Activated CD8-positive, alpha-beta T cell treated with anti-CD3 and anti-CD28 coated beads for 36 hours (primary cell): ENCODE results near the gene CCDC28A. TPM values are rescaled to one million over a fixed set of nuclear protein-coding genes. Genes with fewer than 3 reads are reported as not detected.

Experiments used
- ATAC-seq: fragments of 200-7000 bp; cut with Tn5 transposase; one replicate; pipeline ENCODE4 v1.10.0; 2021; ENCODE audit warnings: mild to moderate bottlenecking, moderate library complexity
- CTCF ChIA-PET: fragments of 350-600 bp; sonication (Branson Sonifier 250); formaldehyde crosslinking; loops from one replicate; lab custom pipeline; 2021; ENCODE audit warnings: antibody characterized with exemption; lab: Charles Lee
- POLR2A ChIA-PET: fragments of 350-600 bp; sonication (Branson Sonifier 250); formaldehyde crosslinking; loops from one replicate; lab custom pipeline; 2021; ENCODE audit warnings: antibody characterized with exemption; lab: Charles Lee
- DNase-seq: peaks from one replicate; pipeline ENCODE4 v3.0.0-alpha.2; 2020
- H3K27ac Mint-ChIP-seq: one replicate; pipeline ENCODE4 v1.8.0; 2021; ENCODE audit warnings: mild to moderate bottlenecking, mixed read lengths
- H3K27me3 Mint-ChIP-seq: one replicate; pipeline ENCODE4 v1.8.0; 2021; ENCODE audit warnings: mixed read lengths
- H3K36me3 Mint-ChIP-seq: one replicate; pipeline ENCODE4 v1.8.0; 2021; ENCODE audit warnings: low read depth, mixed read lengths
- H3K4me1 Mint-ChIP-seq: one replicate; pipeline ENCODE4 v1.8.0; 2021; ENCODE audit warnings: low read depth, mixed read lengths
- H3K4me3 Mint-ChIP-seq: one replicate; pipeline ENCODE4 v1.8.0; 2021; ENCODE audit warnings: mild to moderate bottlenecking, moderate library complexity, mixed read lengths
- H3K9me3 Mint-ChIP-seq: one replicate; pipeline ENCODE4 v1.8.0; 2021; ENCODE audit warnings: mixed read lengths
- intact Hi-C: fragments of 100-400 bp; cut with micrococcal nuclease; formaldehyde crosslinking; loops from one replicate; pipeline ENCODE4 v1.10.0; 2022
- total RNA-seq, 2 experiments: library from RNA; stranded (reverse); gene quantifications; one replicate each; pipeline ENCODE4 v1.2.3, GENCODE V29; 2021
- TF ChIP-seq, protein P1 (sequence below): fragments of 200-600 bp; IDR thresholded peaks from one replicate; pipeline ENCODE4 v1.8.0; 2022; ENCODE audit warnings: antibody characterized with exemption, mild to moderate bottlenecking

CCDC28A gene
- total RNA-seq, 2 experiments from 2014 or later: 15.0 to 15.7 TPM

GRCh38 chr6:138806889-138807288 is 33.3 kb downstream of the CCDC28A start:
- Mint-ChIP-seq H3K4me1 (no peaks in the 10 kb centered on the region), H3K27ac (no peak overlapping the region), H3K27me3 (peaks cover 4% of the 10 kb centered on the region), H3K9me3 (no peaks in the 10 kb centered on the region), H3K4me3 (no peak overlapping the region), H3K36me3 (no peaks in the 10 kb centered on the region)
- ChIA-PET CTCF (interaction anchor here (1.3 kb wide), 1 partner anchor 11 kb away, joined by 3 read pairs; the partner anchor contains the start of gene ECT2L), POLR2A (interaction anchor here (1.0 kb wide), 1 partner anchor 237 kb away, joined by 3 read pairs; no protein-coding TSS in a partner anchor)
- intact Hi-C loops: no loop called here
- ATAC-seq: no peak
- DNase-seq: no peak
- TF ChIP-seq, protein P1, sequence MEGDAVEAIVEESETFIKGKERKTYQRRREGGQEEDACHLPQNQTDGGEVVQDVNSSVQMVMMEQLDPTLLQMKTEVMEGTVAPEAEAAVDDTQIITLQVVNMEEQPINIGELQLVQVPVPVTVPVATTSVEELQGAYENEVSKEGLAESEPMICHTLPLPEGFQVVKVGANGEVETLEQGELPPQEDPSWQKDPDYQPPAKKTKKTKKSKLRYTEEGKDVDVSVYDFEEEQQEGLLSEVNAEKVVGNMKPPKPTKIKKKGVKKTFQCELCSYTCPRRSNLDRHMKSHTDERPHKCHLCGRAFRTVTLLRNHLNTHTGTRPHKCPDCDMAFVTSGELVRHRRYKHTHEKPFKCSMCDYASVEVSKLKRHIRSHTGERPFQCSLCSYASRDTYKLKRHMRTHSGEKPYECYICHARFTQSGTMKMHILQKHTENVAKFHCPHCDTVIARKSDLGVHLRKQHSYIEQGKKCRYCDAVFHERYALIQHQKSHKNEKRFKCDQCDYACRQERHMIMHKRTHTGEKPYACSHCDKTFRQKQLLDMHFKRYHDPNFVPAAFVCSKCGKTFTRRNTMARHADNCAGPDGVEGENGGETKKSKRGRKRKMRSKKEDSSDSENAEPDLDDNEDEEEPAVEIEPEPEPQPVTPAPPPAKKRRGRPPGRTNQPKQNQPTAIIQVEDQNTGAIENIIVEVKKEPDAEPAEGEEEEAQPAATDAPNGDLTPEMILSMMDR: no peak

GRCh38 chr6:138809677-138810076 is 36.1 kb downstream of the CCDC28A start:
- TF ChIP-seq, protein P1: no peak
- no peaks in the 10 kb centered on the region for H3K4me1 Mint-ChIP-seq
- POLR2A ChIA-PET: no interaction called here
- H3K27ac Mint-ChIP-seq: no peak overlapping the region
- H3K27me3 Mint-ChIP-seq: peaks cover 6% of the 10 kb centered on the region
- H3K4me3 Mint-ChIP-seq: no peak overlapping the region
- H3K9me3 Mint-ChIP-seq: no peaks in the 10 kb centered on the region
- DNase-seq (no peak), ATAC-seq (no peak)
- intact Hi-C loops: loop anchor here (10.0 kb wide), 1 partner anchor 305 kb away; no protein-coding TSS in a partner anchor
- CTCF ChIA-PET: no interaction called here
- H3K36me3 Mint-ChIP-seq: no peaks in the 10 kb centered on the region

DNA sequence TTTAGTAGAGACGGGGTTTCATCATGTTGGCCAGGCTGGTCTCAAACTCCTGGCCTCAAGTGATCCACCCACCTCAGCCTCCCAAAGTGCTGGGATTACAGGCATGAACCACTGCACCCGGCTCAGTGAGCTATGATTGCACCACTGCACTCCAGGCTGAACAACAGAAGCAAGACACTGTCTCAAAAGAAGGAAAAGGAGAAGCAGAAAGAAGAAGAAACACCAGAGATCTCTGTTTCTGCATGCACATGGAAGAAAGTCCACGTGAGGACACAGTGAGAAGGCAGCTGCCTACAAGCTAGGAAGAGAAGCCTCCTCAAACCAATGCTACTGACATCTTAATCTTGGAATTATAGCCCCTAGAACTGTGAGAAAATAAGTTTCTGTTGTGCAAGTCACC is 38.3 kb downstream of the CCDC28A start:
- no peak overlapping the region for H3K4me3 Mint-ChIP-seq
- intact Hi-C loops: loop anchor here (10.0 kb wide), 1 partner anchor 303 kb away; no protein-coding TSS in a partner anchor
- TF ChIP-seq, protein P1: no peak
- no peak for DNase-seq
- no peak for ATAC-seq
- no peaks in the 10 kb centered on the region for H3K36me3 Mint-ChIP-seq
- peaks cover 6% of the 10 kb centered on the region for H3K27me3 Mint-ChIP-seq
- CTCF ChIA-PET: interaction anchor here (1.3 to 1.7 kb wide), 2 partner anchors 407 to 553 kb away, joined by 3 read pairs; no protein-coding TSS in a partner anchor
- POLR2A ChIA-PET: no interaction called here
- no peaks in the 10 kb centered on the region for H3K9me3 Mint-ChIP-seq
- peaks cover 8% of the 10 kb centered on the region for H3K4me1 Mint-ChIP-seq
- H3K27ac Mint-ChIP-seq: no peak overlapping the region

- POLR2A ChIA-PET: no interaction called here
- intact Hi-C loops: loop anchor here (10.0 kb wide), 1 partner anchor 300 kb away; no protein-coding TSS in a partner anchor
- TF ChIP-seq, protein P1: no peak
- CTCF ChIA-PET: interaction anchor here (0.8 to 3.7 kb wide), 5 partner anchors 48 to 550 kb away, joined by 3 to 21 read pairs (median 6); no protein-coding TSS in a partner anchor
- H3K9me3 Mint-ChIP-seq: no peaks in the 10 kb centered on the region
- H3K27me3 Mint-ChIP-seq: peaks cover 4% of the 10 kb centered on the region
- no peak overlapping the region for H3K4me3 Mint-ChIP-seq
- H3K36me3 Mint-ChIP-seq: no peaks in the 10 kb centered on the region
- no peak for DNase-seq
- no peak overlapping the region for H3K27ac Mint-ChIP-seq
- H3K4me1 Mint-ChIP-seq: peaks cover 27% of the 10 kb centered on the region
- no peak for ATAC-seq
Observed at GRCh38 chr6:138814179-138814834, 40.7 kb downstream of the CCDC28A start.

DNA sequence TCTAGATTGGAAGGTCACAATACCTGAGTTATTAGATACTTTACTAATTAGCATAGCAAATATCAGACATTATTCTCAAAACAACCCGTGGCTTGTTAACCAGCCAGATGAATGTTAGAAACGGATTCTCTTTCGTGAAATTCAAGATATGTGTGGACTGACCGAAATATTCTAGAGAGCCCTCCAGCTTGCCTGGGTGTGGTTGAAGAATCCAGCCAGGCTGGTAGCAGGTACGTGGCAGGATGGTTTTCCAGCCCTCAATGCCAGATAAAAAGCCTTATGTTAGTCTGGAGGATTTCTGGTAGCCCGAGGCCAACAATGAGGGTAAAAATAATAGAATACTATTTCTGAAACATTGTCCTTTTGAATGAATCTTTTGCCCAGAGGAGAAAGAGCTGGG is 41.7 kb downstream of the CCDC28A start:
- no peaks in the 10 kb centered on the region for H3K36me3 Mint-ChIP-seq
- H3K4me1 Mint-ChIP-seq: peaks cover 29% of the 10 kb centered on the region
- POLR2A ChIA-PET: no interaction called here
- TF ChIP-seq, protein P1: no peak
- DNase-seq: no peak
- H3K4me3 Mint-ChIP-seq: no peak overlapping the region
- peaks cover 4% of the 10 kb centered on the region for H3K27me3 Mint-ChIP-seq
- H3K27ac Mint-ChIP-seq: no peak overlapping the region
- no peak for ATAC-seq
- no peaks in the 10 kb centered on the region for H3K9me3 Mint-ChIP-seq
- intact Hi-C loops: loop anchor here (5.0 to 10.0 kb wide), 2 partner anchors 172 to 300 kb away; partner anchors contain the start of gene REPS1
- CTCF ChIA-PET: interaction anchor here (0.7 to 3.7 kb wide), 17 partner anchors 10 to 555 kb away, joined by 3 to 21 read pairs (median 4); no protein-coding TSS in a partner anchor
